K562 (cell line): ENCODE results near the gene OST4. TPM values are rescaled to one million over a fixed set of nuclear protein-coding genes. Genes with fewer than 3 reads are reported as not detected.
A peak's percentile ranks its signal among the peaks of the same experiment; 100 is the strongest.

Experiments
- CEBPB ChIP-seq: fragments of 450-650 bp; IDR thresholded peaks from 2 replicates; pipeline ENCODE4 v1.6.1; 2016; ENCODE audit warnings: missing genetic modification characterization, missing compliant biosample characterization
- COPS2 ChIP-seq: fragments of 450-650 bp; conservative IDR thresholded peaks from 2 replicates; pipeline ENCODE4 v1.6.1; 2016; ENCODE audit warnings: mild to moderate bottlenecking, moderate library complexity
- EGR1 ChIP-seq: fragments of 450-650 bp; conservative IDR thresholded peaks from 2 replicates; pipeline ENCODE4 v1.6.1; 2017; ENCODE audit warnings: mild to moderate bottlenecking
- KAT8 ChIP-seq: fragments of 450-650 bp; IDR thresholded peaks from 2 replicates; pipeline ENCODE4 v1.6.1; 2016; ENCODE audit warnings: low read depth, mild to moderate bottlenecking
- KDM5B ChIP-seq: fragments of 200-600 bp; sonication (generic); IDR thresholded peaks from 2 replicates; pipeline ENCODE4 v1.6.1; 2012; ENCODE audit warnings: low read depth, mild to moderate bottlenecking, moderate library complexity, low read length, control low read depth, inconsistent platforms; ENCODE audit not compliant: insufficient replicate concordance
- OTX1 ChIP-seq: fragments of 450-650 bp; formaldehyde crosslinking; IDR thresholded peaks from 2 replicates; pipeline ENCODE4 v1.4.0; 2022; ENCODE audit warnings: mild to moderate bottlenecking
- RHOXF2B ChIP-seq: fragments of 250-450 bp; sonication (Bioruptor Pico); conservative IDR thresholded peaks from 2 replicates; pipeline ENCODE4 v1.5.1; 2021
- SLC30A9 ChIP-seq: fragments of 250-450 bp; sonication (Bioruptor Pico); IDR thresholded peaks from 2 replicates; pipeline ENCODE4 v1.8.0; 2022; ENCODE audit warnings: mild to moderate bottlenecking, moderate library complexity
- SMARCC2 ChIP-seq: fragments of 450-650 bp; IDR thresholded peaks from 2 replicates; pipeline ENCODE4 v1.6.1; 2017; ENCODE audit warnings: antibody characterized with exemption, moderate library complexity, mild to moderate bottlenecking, low read depth
- TAF1 ChIP-seq: IDR thresholded peaks from 2 replicates; pipeline ENCODE4 v1.6.1; 2011; ENCODE audit warnings: mild to moderate bottlenecking, low read length, moderate library complexity; ENCODE audit not compliant: insufficient read depth, control insufficient read depth, severe bottlenecking; ENCODE audit errors: extremely low read depth
- polyA plus RNA-seq, 8 experiments: library from polyadenylated mRNA; depleted of rRNA in 4 of 8; stranded (reverse) in 5 of 8; unstranded in 3 of 8; fragments of >200 nt; fragmentation: Nextera tagmentation in 2 of 8; fragmentation: Illumina TruSeq in 1 of 8; extraction: Ambion mirVana in 2 of 8; extraction: Trizol in 1 of 8; gene quantifications; 2 replicates each; pipeline versions ENCODE4 v1.2.1 to v1.2.3, GENCODE V29; 2011 to 2014; ENCODE audit warnings: inconsistent platforms in 1 of 8, missing spikeins in 1 of 8
- total RNA-seq, 7 experiments: library from RNA; depleted of rRNA in 6 of 7; stranded (reverse); fragments of >200 nt in 6 of 7; fragmentation: Illumina TruSeq in 2 of 7; extraction: Trizol in 2 of 7; gene quantifications; 2 replicates each; pipeline versions ENCODE4 v1.2.1 to v1.2.3, GENCODE V29; 2011 to 2021; ENCODE audit warnings: low replicate concordance in 1 of 7
- TF ChIP-seq, protein P1 (sequence below): fragments of 450-650 bp; formaldehyde crosslinking; IDR thresholded peaks from 2 replicates; pipeline ENCODE4 v1.4.0; 2022; ENCODE audit warnings: missing genetic modification characterization
- TF ChIP-seq, protein P2 (sequence below): sonication (generic); formaldehyde crosslinking; IDR thresholded peaks from 2 replicates; pipeline ENCODE4 v1.9.0; 2022; ENCODE audit warnings: mild to moderate bottlenecking, missing genetic modification reagents
- TF ChIP-seq, protein P3 (sequence below): fragments of 150-350 bp; conservative IDR thresholded peaks from 2 replicates; pipeline ENCODE4 v1.6.1; 2014; ENCODE audit warnings: low read length
- TF ChIP-seq, protein P4 (sequence below), 3 experiments: IDR thresholded peaks in 2 of 3; conservative IDR thresholded peaks in 1 of 3; 2 replicates each; pipeline ENCODE4 v1.5.1; 2011 to 2012; ENCODE audit warnings: low read length in 3 of 3, mild to moderate bottlenecking in 3 of 3, control low read depth in 2 of 3, improper control_type of control experiment in 1 of 3, inconsistent platforms in 1 of 3, low read depth in 1 of 3, mixed read lengths in 1 of 3, moderate library complexity in 1 of 3; ENCODE audit not compliant: insufficient read depth in 2 of 3
- TF ChIP-seq, protein P5 (sequence below): fragments of 450-650 bp; IDR thresholded peaks from 2 replicates; pipeline ENCODE4 v1.6.1; 2016; ENCODE audit warnings: antibody characterized with exemption
- TF ChIP-seq, protein P6 (sequence below): fragments of 250-450 bp; sonication (Bioruptor Pico); IDR thresholded peaks from 2 replicates; pipeline ENCODE4 v1.4.0; 2020

Gene OST4
- total and polyA plus RNA-seq, 9 of the 15 experiments (the other 6 are each of a cell fraction or from before 2014, with no cell fraction given), result 186 to 1,155 (median 355) TPM

DNA sequence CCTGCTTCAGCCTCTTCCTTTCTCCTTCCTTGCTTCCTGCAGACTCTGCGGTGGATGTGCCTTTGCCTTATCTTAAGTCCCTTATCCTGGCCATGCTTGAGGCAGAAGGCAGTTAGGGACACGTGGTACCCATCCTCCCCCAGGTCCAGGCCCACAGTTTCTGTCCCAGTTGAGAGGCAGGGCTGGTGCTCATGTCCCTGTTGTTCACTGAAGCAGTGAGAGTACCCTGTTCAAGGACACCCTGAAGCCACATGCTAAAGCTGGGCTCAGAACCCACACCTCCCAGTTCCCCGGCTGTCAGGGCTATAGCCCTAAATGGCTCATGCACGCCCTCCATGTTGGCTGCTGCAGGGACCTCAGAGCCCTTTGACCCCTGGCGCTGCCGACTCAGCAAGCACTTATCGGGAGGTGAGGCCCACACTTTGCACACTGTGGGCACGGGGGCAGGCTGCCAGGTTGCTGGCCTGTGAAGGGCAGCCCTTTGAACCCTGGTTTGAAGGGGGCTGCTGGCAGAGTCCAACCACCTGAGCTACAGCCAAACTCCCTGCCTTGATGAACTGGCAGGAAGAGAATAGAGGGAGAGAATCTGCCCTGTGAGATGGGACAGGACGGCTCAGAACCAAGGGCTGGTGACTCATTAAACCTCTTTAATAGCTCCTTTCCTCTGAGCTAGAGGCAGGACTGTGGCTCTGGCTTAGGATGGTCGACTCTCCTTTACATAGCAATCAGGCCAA is 21.4 kb upstream of the OST4 start (continued):
- TF ChIP-seq, protein P1, sequence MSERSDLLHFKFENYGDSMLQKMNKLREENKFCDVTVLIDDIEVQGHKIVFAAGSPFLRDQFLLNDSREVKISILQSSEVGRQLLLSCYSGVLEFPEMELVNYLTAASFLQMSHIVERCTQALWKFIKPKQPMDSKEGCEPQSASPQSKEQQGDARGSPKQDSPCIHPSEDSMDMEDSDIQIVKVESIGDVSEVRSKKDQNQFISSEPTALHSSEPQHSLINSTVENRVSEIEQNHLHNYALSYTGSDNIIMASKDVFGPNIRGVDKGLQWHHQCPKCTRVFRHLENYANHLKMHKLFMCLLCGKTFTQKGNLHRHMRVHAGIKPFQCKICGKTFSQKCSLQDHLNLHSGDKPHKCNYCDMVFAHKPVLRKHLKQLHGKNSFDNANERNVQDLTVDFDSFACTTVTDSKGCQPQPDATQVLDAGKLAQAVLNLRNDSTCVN (CRISPR knock-in tag), result no peak
- TF ChIP-seq, protein P2, sequence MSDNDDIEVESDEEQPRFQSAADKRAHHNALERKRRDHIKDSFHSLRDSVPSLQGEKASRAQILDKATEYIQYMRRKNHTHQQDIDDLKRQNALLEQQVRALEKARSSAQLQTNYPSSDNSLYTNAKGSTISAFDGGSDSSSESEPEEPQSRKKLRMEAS, result peak; percentile 97
- TF ChIP-seq EGR1 (no peak; the same call in 1 of the 2 replicates), KDM5B (no peak), RHOXF2B (CRISPR knock-in tag) (no peak), KAT8 (no peak), COPS2 (no peak), OTX1 (CRISPR knock-in tag) (peak; percentile 67; the same call in 1 of the 2 replicates), SLC30A9 (CRISPR knock-in tag) (no peak), SMARCC2 (0 out of 2 replicates have a peak, but pooled peaks have one; percentile 52), CEBPB (no peak), TAF1 (no peak)
- TF ChIP-seq, protein P3, sequence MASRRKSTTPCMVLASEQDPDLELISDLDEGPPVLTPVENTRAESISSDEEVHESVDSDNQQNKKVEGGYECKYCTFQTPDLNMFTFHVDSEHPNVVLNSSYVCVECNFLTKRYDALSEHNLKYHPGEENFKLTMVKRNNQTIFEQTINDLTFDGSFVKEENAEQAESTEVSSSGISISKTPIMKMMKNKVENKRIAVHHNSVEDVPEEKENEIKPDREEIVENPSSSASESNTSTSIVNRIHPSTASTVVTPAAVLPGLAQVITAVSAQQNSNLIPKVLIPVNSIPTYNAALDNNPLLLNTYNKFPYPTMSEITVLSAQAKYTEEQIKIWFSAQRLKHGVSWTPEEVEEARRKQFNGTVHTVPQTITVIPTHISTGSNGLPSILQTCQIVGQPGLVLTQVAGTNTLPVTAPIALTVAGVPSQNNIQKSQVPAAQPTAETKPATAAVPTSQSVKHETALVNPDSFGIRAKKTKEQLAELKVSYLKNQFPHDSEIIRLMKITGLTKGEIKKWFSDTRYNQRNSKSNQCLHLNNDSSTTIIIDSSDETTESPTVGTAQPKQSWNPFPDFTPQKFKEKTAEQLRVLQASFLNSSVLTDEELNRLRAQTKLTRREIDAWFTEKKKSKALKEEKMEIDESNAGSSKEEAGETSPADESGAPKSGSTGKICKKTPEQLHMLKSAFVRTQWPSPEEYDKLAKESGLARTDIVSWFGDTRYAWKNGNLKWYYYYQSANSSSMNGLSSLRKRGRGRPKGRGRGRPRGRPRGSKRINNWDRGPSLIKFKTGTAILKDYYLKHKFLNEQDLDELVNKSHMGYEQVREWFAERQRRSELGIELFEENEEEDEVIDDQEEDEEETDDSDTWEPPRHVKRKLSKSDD, result no peak
- TF ChIP-seq, protein P4, sequence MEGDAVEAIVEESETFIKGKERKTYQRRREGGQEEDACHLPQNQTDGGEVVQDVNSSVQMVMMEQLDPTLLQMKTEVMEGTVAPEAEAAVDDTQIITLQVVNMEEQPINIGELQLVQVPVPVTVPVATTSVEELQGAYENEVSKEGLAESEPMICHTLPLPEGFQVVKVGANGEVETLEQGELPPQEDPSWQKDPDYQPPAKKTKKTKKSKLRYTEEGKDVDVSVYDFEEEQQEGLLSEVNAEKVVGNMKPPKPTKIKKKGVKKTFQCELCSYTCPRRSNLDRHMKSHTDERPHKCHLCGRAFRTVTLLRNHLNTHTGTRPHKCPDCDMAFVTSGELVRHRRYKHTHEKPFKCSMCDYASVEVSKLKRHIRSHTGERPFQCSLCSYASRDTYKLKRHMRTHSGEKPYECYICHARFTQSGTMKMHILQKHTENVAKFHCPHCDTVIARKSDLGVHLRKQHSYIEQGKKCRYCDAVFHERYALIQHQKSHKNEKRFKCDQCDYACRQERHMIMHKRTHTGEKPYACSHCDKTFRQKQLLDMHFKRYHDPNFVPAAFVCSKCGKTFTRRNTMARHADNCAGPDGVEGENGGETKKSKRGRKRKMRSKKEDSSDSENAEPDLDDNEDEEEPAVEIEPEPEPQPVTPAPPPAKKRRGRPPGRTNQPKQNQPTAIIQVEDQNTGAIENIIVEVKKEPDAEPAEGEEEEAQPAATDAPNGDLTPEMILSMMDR (IDR thresholded peaks at IDR 0.05 in 2 of 3, conservative IDR thresholded peaks at IDR 0.05 in 1 of 3; ENCODE audit: insufficient read depth in 2 of 3, low read depth in 1 of 3, low read length in 3 of 3), result no peak
- TF ChIP-seq, protein P5, sequence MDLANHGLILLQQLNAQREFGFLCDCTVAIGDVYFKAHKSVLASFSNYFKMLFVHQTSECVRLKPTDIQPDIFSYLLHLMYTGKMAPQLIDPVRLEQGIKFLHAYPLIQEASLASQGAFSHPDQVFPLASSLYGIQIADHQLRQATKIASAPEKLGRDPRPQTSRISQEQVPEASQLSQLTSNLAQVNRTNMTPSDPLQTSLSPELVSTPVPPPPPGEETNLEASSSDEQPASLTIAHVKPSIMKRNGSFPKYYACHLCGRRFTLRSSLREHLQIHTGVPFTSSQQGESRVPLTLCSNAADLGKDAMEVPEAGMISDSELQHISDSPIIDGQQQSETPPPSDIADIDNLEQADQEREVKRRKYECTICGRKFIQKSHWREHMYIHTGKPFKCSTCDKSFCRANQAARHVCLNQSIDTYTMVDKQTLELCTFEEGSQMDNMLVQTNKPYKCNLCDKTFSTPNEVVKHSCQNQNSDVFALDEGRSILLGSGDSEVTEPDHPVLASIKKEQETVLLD, result peak; percentile 29; the same call in 1 of the 2 replicates
- TF ChIP-seq, protein P6, sequence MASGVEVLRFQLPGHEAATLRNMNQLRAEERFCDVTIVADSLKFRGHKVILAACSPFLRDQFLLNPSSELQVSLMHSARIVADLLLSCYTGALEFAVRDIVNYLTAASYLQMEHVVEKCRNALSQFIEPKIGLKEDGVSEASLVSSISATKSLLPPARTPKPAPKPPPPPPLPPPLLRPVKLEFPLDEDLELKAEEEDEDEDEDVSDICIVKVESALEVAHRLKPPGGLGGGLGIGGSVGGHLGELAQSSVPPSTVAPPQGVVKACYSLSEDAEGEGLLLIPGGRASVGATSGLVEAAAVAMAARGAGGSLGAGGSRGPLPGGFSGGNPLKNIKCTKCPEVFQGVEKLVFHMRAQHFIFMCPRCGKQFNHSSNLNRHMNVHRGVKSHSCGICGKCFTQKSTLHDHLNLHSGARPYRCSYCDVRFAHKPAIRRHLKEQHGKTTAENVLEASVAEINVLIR (CRISPR knock-in tag), result 0 out of 2 replicates have a peak, but pooled peaks have one; percentile 20
